Glomerular visceral epithelial cell (primary cell): ENCODE data around the gene DHTKD1.

Experiments
- DNase-seq: peaks from one replicate; pipeline ENCODE4 v3.0.0-alpha.2; 2016; ENCODE audit errors: extremely low spot score

Gene DHTKD1

GRCh38 chr10:12068449-12069269, at the start of gene DHTKD1:
DHTKD1 (plus strand) TSS chr10:12068954; CDS start chr10:12069034, 80 bp downstream.
- peak; percentile 99 for DNase-seq

- DNase-seq = no peak
Measured at GRCh38 chr10:12019283-12019971, 49.3 kb upstream of the DHTKD1 start.

GRCh38 chr10:12020574-12020973, 48.2 kb upstream of the DHTKD1 start:
- DNase-seq = no peak

- no peak for DNase-seq
Measured at GRCh38 chr10:12022580-12023257, 46.0 kb upstream of the DHTKD1 start.

GRCh38 chr10:12025591-12025990, 43.2 kb upstream of the DHTKD1 start:
- DNase-seq = no peak

- DNase-seq = no peak
Measured at GRCh38 chr10:12027539-12027938, 41.2 kb upstream of the DHTKD1 start.

GRCh38 chr10:12031404-12031803, 37.4 kb upstream of the DHTKD1 start:
- DNase-seq = no peak

- no peak for DNase-seq
Measured at GRCh38 chr10:12036073-12036655, 32.6 kb upstream of the DHTKD1 start.

- peak; percentile 52 for DNase-seq
Measured at GRCh38 chr10:12041766-12042408, 26.9 kb upstream of the DHTKD1 start.

GRCh38 chr10:12042409-12042796, 26.4 kb upstream of the DHTKD1 start:
- peak; percentile 28 for DNase-seq

- DNase-seq = peak; percentile 99
Measured at GRCh38 chr10:12042797-12043651, 25.7 kb upstream of the DHTKD1 start, which contains the start of gene UPF2. UPF2 (minus strand) TSS chr10:12042809; CDS start chr10:12035423, 7,386 bp downstream.

GRCh38 chr10:12045596-12045995, 23.2 kb upstream of the DHTKD1 start:
- DNase-seq = no peak

GRCh38 chr10:12048547-12048946, 20.2 kb upstream of the DHTKD1 start:
- DNase-seq = no peak

- DNase-seq = no peak
Measured at GRCh38 chr10:12050528-12050927, 18.2 kb upstream of the DHTKD1 start.

GRCh38 chr10:12051241-12051640, 17.5 kb upstream of the DHTKD1 start:
- DNase-seq = no peak

GRCh38 chr10:12055732-12056131, 13.0 kb upstream of the DHTKD1 start:
- DNase-seq = no peak

- DNase-seq = no peak
Measured at GRCh38 chr10:12056748-12057147, 12.0 kb upstream of the DHTKD1 start.

GRCh38 chr10:12061124-12061523, 7.6 kb upstream of the DHTKD1 start:
- DNase-seq = no peak

- DNase-seq = no peak
Measured at GRCh38 chr10:12062754-12063482, 5.8 kb upstream of the DHTKD1 start.

- no peak for DNase-seq
Measured at GRCh38 chr10:12063483-12063818, 5.3 kb upstream of the DHTKD1 start.
